GM18867 (cell line): ENCODE measurements around the gene VPS37B.
"Not testable (repeated sequence)": the region's sequence is repeated elsewhere in the genome, so short reads cannot be mapped to it uniquely, and the experiment has no call there.

Experiments
- ATAC-seq: cut with Tn5 transposase; IDR thresholded peaks from one replicate; pipeline ENCODE4 v1.9.1; 2021; ENCODE audit warnings: mild to moderate bottlenecking, moderate library complexity; ENCODE audit not compliant: unreplicated experiment

Gene VPS37B

GRCh38 chr12:122909442-122910288 is 13.7 kb upstream of the VPS37B start:
- ATAC-seq, result no peak

- ATAC-seq, result no peak
Measured at GRCh38 chr12:122908915-122909314, 13.0 kb upstream of the VPS37B start.

- not testable (repeated sequence) for ATAC-seq
Measured at GRCh38 chr12:122905258-122905657, 9.3 kb upstream of the VPS37B start.

GRCh38 chr12:122903693-122904034 is 7.7 kb upstream of the VPS37B start:
- ATAC-seq, result no peak

- ATAC-seq, result no peak
Measured at GRCh38 chr12:122902854-122903692, 7.1 kb upstream of the VPS37B start.

GRCh38 chr12:122899887-122900286 is 4.0 kb upstream of the VPS37B start:
- ATAC-seq, result no peak

- ATAC-seq, result no peak
Measured at GRCh38 chr12:122896662-122897061, 738 bp upstream of the VPS37B start.

- no peak for ATAC-seq
Measured at GRCh38 chr12:122895320-122895703, 612 bp downstream of the VPS37B start.

- ATAC-seq, result no peak
Measured at GRCh38 chr12:122894193-122895121, 1.5 kb downstream of the VPS37B start.

GRCh38 chr12:122893208-122894153 is 2.4 kb downstream of the VPS37B start:
- ATAC-seq, result no peak

GRCh38 chr12:122892724-122893123 is 3.2 kb downstream of the VPS37B start:
- not testable (repeated sequence) for ATAC-seq

GRCh38 chr12:122891661-122892525 is 4.0 kb downstream of the VPS37B start:
- no peak for ATAC-seq

GRCh38 chr12:122889761-122890520 is 6.0 kb downstream of the VPS37B start:
- ATAC-seq, result no peak

GRCh38 chr12:122888232-122888752 is 7.6 kb downstream of the VPS37B start:
- peak; percentile 40 for ATAC-seq

- peak; percentile 17 for ATAC-seq
Measured at GRCh38 chr12:122887819-122888212, 8.1 kb downstream of the VPS37B start.

GRCh38 chr12:122886851-122887818 is 8.8 kb downstream of the VPS37B start:
- ATAC-seq, result peak; percentile 76

- ATAC-seq, result no peak
Measured at GRCh38 chr12:122886161-122886560, 9.8 kb downstream of the VPS37B start.
